ACC112 (cell line): ENCODE data around the gene TUBGCP5.
A peak's percentile ranks its signal among the peaks of the same experiment; 100 is the strongest.

Experiments
- H2AFZ ChIP-seq: fragments of 200-600 bp; sonication (generic); one replicate; pipeline ENCODE4 v1.6.0; 2017; ENCODE audit warnings: antibody characterized with exemption, low read length; ENCODE audit not compliant: unreplicated experiment
- H3K27ac ChIP-seq: fragments of 200-600 bp; sonication (generic); 2 replicates; pipeline ENCODE4 v1.5.1; 2014; ENCODE audit warnings: low read depth, mild to moderate bottlenecking, antibody characterized with exemption, low read length, moderate library complexity
- H3K27me3 ChIP-seq: fragments of 200-600 bp; sonication (generic); 2 replicates; pipeline ENCODE4 v1.6.1; 2014; ENCODE audit warnings: mild to moderate bottlenecking, antibody characterized with exemption, low read length, moderate library complexity, mixed read lengths; ENCODE audit not compliant: insufficient read depth
- H3K36me3 ChIP-seq: fragments of 200-600 bp; sonication (generic); 2 replicates; pipeline ENCODE4 v1.6.1; 2016; ENCODE audit warnings: mild to moderate bottlenecking, antibody characterized with exemption, low read length, moderate library complexity, mixed read lengths; ENCODE audit not compliant: insufficient read depth
- H3K4me1 ChIP-seq: fragments of 200-600 bp; sonication (generic); one replicate; pipeline ENCODE4 v1.6.1; 2016; ENCODE audit warnings: low read length, mixed read lengths; ENCODE audit not compliant: insufficient read depth, unreplicated experiment, control insufficient read depth
- H3K4me3 ChIP-seq: fragments of 200-600 bp; sonication (generic); 2 replicates; pipeline ENCODE4 v1.5.1; 2014; ENCODE audit warnings: mild to moderate bottlenecking, low read depth, low read length
- H3K79me2 ChIP-seq: fragments of 200-600 bp; sonication (generic); one replicate; pipeline ENCODE4 v1.6.0; 2016; ENCODE audit warnings: low read length; ENCODE audit not compliant: control insufficient read depth, unreplicated experiment, insufficient read depth

Gene TUBGCP5

DNA sequence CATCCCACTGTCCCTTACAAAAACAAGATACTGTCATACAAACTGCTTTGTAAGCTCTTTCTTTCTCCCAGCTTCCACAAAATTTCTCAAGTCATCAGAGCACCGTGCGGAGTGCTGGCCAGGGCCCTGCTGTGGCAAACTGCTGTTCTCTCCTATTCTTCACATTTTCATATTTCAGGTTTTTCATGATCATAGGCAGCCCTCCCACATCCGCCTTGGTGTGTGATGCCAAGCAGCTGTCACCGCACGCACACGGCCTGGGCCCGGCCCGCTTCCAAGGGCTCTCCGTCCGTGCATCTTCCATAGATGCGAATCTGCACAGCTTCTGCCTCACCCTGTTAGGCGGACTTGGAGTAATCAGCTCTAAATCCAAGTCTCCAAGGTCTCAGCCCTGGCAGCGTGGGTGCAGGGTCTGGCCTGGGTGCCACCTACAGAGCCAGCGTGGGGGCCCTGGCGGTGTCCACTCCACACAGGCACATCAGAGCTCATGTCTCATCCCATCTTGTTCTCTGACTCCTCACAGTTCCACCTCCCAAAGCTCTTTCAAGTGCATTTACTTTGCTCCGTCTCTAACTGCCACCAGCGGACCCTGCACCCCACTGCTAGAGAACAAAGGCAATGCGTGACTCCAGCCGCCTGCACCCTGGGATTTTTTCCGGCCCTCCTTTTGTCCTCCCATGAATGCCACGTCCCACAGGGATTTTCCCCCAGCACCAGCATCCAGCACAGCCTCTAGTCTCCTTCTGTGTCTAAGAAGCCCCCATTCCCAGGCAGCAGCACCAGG is 86.4 kb downstream of the TUBGCP5 start:
- H3K79me2 ChIP-seq = peaks cover 81% of the 10 kb centered on the region
- peaks cover 19% of the 10 kb centered on the region for H3K4me1 ChIP-seq
- H3K36me3 ChIP-seq = no peaks in the 10 kb centered on the region
- no peak overlapping the region for H3K27ac ChIP-seq
- no peaks in the 10 kb centered on the region for H3K27me3 ChIP-seq
- no peak overlapping the region for H2AFZ ChIP-seq
- no peak overlapping the region for H3K4me3 ChIP-seq

DNA sequence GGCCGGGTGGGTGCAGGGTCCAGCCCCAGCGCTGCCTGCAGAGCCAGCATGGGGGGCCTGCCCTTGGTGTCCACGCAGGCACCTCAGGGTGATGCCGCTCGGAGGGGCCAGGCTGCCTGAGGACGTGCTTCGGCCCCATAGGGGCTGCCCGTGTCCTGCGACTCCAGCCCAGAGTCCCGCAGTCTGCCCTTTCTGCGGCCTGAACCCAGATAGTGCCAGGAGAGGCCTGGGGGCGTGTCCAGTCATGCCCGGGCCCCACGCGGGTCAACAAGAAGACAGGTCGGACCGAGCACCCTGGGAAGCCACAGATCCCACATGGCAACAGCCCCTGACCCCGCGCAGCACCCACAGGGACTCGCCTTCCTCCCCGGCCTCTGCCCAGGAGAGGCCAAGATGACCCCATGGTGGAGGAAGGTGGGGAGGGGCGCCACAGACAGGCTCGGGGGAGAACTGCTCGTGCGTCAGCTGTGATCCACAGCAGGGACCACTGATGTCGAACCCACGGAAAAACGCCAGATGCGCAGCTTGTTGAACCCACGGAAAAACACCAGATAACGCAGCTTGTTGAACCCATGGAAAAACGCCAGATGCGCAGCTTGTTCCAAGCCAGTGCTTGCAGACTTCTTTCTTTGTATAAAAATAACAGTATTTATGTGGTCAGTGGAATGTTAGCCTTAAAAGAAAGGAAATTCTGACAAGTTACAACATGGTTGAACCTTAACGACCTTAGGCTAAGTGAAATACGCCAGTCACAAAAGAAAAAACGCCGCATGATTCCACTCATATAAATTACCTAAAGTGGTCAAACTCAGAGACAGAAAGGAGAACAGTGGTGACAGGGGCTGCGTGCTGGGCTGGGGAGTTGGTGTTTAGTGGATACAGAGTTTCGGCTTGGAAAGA is 87.7 kb downstream of the TUBGCP5 start:
- no peak overlapping the region for H3K27ac ChIP-seq

DNA sequence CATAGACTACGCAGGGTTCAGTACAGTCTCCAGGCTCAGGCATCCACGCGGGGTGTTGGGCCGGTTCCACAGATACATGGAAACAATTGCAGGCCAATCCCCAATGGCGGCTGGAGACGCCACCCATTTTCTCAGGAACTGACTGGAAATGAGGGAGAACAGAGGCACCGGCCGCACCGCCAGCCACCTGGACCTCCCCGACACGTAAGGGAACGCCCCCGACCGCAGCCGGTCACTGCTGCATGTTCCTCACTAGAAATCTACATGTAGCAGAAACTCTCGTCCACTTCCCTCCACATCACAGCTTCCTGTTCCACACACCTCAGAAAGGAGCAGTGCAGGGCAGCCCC is 88.4 kb downstream of the TUBGCP5 start:
- Histone ChIP-seq H2AFZ (no peak overlapping the region), H3K4me1 (peaks cover 22% of the 10 kb centered on the region), H3K79me2 (peaks cover 86% of the 10 kb centered on the region), H3K27ac (no peak overlapping the region), H3K36me3 (no peaks in the 10 kb centered on the region), H3K4me3 (no peak overlapping the region), H3K27me3 (no peaks in the 10 kb centered on the region)

More for the DNA sequence above, 87.7 kb downstream of the TUBGCP5 start:
- Histone ChIP-seq H3K79me2 (peaks cover 87% of the 10 kb centered on the region), H3K36me3 (no peaks in the 10 kb centered on the region), H3K4me3 (no peak overlapping the region), H3K4me1 (peaks cover 22% of the 10 kb centered on the region), H3K27me3 (no peaks in the 10 kb centered on the region), H2AFZ (no peak overlapping the region)

DNA sequence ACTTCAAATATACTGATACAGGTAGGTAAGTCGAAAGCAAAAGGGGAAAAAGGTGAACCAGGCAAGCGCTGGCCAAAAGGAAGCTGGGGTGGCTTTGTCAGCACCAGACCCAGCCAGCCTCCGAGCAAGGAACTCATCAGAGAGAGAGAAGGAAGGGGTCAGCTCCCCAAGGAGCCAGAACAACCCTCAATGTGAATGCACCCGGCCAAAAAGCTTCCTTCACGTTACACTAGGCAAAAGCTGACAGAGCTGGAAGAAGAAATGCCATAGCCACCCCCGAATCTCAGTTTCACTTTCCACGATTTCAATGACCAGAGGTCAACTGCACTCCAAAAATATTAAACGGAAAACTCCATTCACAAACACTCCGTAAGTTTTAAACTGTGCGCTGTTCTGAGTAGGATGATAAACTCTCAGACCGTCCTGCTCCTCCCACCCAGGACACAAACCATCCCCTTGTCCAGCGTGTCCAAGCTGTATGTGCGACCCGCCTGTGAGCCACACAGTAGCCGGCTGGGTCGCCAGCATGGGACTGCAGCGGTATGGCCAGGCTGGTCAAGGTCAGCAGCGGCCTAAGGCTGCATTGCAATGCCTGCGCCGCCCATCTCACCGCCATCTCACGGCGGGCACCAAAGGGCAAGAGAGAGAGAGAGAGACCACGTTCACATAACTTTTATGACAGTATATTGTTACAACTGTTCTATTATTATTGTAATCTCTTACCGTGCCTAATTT is 88.9 kb downstream of the TUBGCP5 start:
- Histone ChIP-seq H3K27ac (no peak overlapping the region), H3K79me2 (peaks cover 86% of the 10 kb centered on the region)

More for the DNA sequence above, 88.9 kb downstream of the TUBGCP5 start:
- Histone ChIP-seq H2AFZ (no peak overlapping the region), H3K4me1 (peaks cover 22% of the 10 kb centered on the region), H3K36me3 (no peaks in the 10 kb centered on the region), H3K27me3 (no peaks in the 10 kb centered on the region), H3K4me3 (peak overlapping the region; percentile 37)
